ENCODE data around the gene ASB4.
"Not testable (repeated sequence)": the region's sequence is repeated elsewhere in the genome, so short reads cannot be mapped to it uniquely, and the experiment has no call there.

Gene ASB4

GRCh38 chr7:95491634-95492314 is 6.0 kb downstream of the ASB4 start:
- no peak for DNase-seq
- Mint-ChIP-seq H3K9me3 (no peaks in the 10 kb centered on the region), H3K36me3 (no peaks in the 10 kb centered on the region), H3K27ac (no peak overlapping the region), H3K4me3 (no peak overlapping the region), H3K27me3 (peaks cover 17% of the 10 kb centered on the region), H3K4me1 (no peaks in the 10 kb centered on the region)
- CTCF ChIA-PET, result interaction anchor here (0.8 to 5.7 kb wide), 3 partner anchors 10 to 15 kb away, joined by 3 to 32 read pairs (median 9); no protein-coding TSS in a partner anchor

- H3K4me3 Mint-ChIP-seq, result no peak overlapping the region
These were observed 7.5 kb downstream of the ASB4 start for GRCh38 chr7:95493247-95493646.

GRCh38 chr7:95493844-95494243 is 8.1 kb downstream of the ASB4 start:
- Mint-ChIP-seq H3K36me3 (no peaks in the 10 kb centered on the region), H3K27ac (no peak overlapping the region), H3K4me1 (peaks cover under 1% of the 10 kb centered on the region), H3K4me3 (no peak overlapping the region), H3K27me3 (peaks cover 17% of the 10 kb centered on the region), H3K9me3 (no peaks in the 10 kb centered on the region)
- DNase-seq, result no peak
- CTCF ChIA-PET, result interaction anchor here (1.2 kb wide), 1 partner anchor 192 kb away, joined by 3 read pairs; no protein-coding TSS in a partner anchor

More at GRCh38 chr7:95493247-95493646, 7.5 kb downstream of the ASB4 start:
- Mint-ChIP-seq H3K27ac (no peak overlapping the region), H3K4me1 (no peaks in the 10 kb centered on the region), H3K36me3 (no peaks in the 10 kb centered on the region), H3K27me3 (peaks cover 17% of the 10 kb centered on the region), H3K9me3 (no peaks in the 10 kb centered on the region)
- DNase-seq, result no peak
- CTCF ChIA-PET, result interaction anchor here (1.2 kb wide), 1 partner anchor 193 kb away, joined by 3 read pairs; no protein-coding TSS in a partner anchor

- Mint-ChIP-seq H3K27me3 (peaks cover 4% of the 10 kb centered on the region), H3K4me1 (peaks cover 30% of the 10 kb centered on the region), H3K27ac (peak overlapping the region; percentile 57), H3K36me3 (no peaks in the 10 kb centered on the region), H3K4me3 (no peak overlapping the region), H3K9me3 (peaks cover 2% of the 10 kb centered on the region)
- DNase-seq, result no peak
- CTCF ChIA-PET, result interaction anchor here (1.0 to 2.4 kb wide), 3 partner anchors 8 to 22 kb away, joined by 5 to 11 read pairs (median 6); no protein-coding TSS in a partner anchor
These were observed 15.6 kb downstream of the ASB4 start for GRCh38 chr7:95501261-95501832.

GRCh38 chr7:95502403-95502802 is 16.7 kb downstream of the ASB4 start:
- no peak for DNase-seq
- Mint-ChIP-seq H3K36me3 (no peaks in the 10 kb centered on the region), H3K9me3 (peaks cover 2% of the 10 kb centered on the region), H3K27ac (no peak overlapping the region), H3K4me1 (peaks cover 30% of the 10 kb centered on the region), H3K4me3 (no peak overlapping the region), H3K27me3 (peaks cover 4% of the 10 kb centered on the region)
- CTCF ChIA-PET, result interaction anchor here (1.1 kb wide), 1 partner anchor 9 kb away, joined by 8 read pairs; no protein-coding TSS in a partner anchor

GRCh38 chr7:95503271-95504131 is 17.8 kb downstream of the ASB4 start:
- no peaks in the 10 kb centered on the region for H3K36me3 Mint-ChIP-seq
- no peak for DNase-seq
- no peak overlapping the region for H3K4me3 Mint-ChIP-seq
- peaks cover 4% of the 10 kb centered on the region for H3K27me3 Mint-ChIP-seq
- CTCF ChIA-PET, result interaction anchor here (1.1 kb wide), 1 partner anchor 8 kb away, joined by 8 read pairs; no protein-coding TSS in a partner anchor
- H3K9me3 Mint-ChIP-seq, result peaks cover 2% of the 10 kb centered on the region
- peaks cover 30% of the 10 kb centered on the region for H3K4me1 Mint-ChIP-seq
- no peak overlapping the region for H3K27ac Mint-ChIP-seq

- H3K36me3 Mint-ChIP-seq, CTCF ChIA-PET, H3K27me3 Mint-ChIP-seq, H3K4me3 Mint-ChIP-seq, H3K9me3 Mint-ChIP-seq, DNase-seq, H3K27ac Mint-ChIP-seq: not testable (repeated sequence)
- peaks cover 27% of the 10 kb centered on the region for H3K4me1 Mint-ChIP-seq
These were observed 18.4 kb downstream of the ASB4 start for GRCh38 chr7:95504132-95504588.

GRCh38 chr7:95508780-95509179 is 23.0 kb downstream of the ASB4 start:
- no peaks in the 10 kb centered on the region for H3K9me3 Mint-ChIP-seq

GRCh38 chr7:95509199-95509598 is 23.5 kb downstream of the ASB4 start:
- H3K27me3 Mint-ChIP-seq, result peaks cover 9% of the 10 kb centered on the region
- H3K4me1 Mint-ChIP-seq, result peaks cover 3% of the 10 kb centered on the region
- no peaks in the 10 kb centered on the region for H3K36me3 Mint-ChIP-seq
- no peaks in the 10 kb centered on the region for H3K9me3 Mint-ChIP-seq
- peak; percentile 44 for DNase-seq
- H3K27ac Mint-ChIP-seq, result no peak overlapping the region
- CTCF ChIA-PET, result interaction anchor here (0.8 to 2.8 kb wide), 6 partner anchors 8 to 362 kb away, joined by 4 to 14 read pairs (median 6); no protein-coding TSS in a partner anchor
- H3K4me3 Mint-ChIP-seq, result no peak overlapping the region

More at GRCh38 chr7:95508780-95509179, 23.0 kb downstream of the ASB4 start:
- CTCF ChIA-PET, result interaction anchor here (1.2 to 2.8 kb wide), 5 partner anchors 8 to 363 kb away, joined by 5 to 14 read pairs (median 6); no protein-coding TSS in a partner anchor
- Mint-ChIP-seq H3K4me1 (peaks cover 3% of the 10 kb centered on the region), H3K36me3 (no peaks in the 10 kb centered on the region), H3K27ac (no peak overlapping the region), H3K27me3 (peaks cover 5% of the 10 kb centered on the region), H3K4me3 (no peak overlapping the region)
- no peak for DNase-seq

- Mint-ChIP-seq H3K4me3 (no peak overlapping the region), H3K9me3 (no peaks in the 10 kb centered on the region), H3K4me1 (peaks cover 3% of the 10 kb centered on the region), H3K36me3 (no peaks in the 10 kb centered on the region), H3K27ac (no peak overlapping the region), H3K27me3 (peaks cover 20% of the 10 kb centered on the region)
- DNase-seq, result peak; percentile 67
- CTCF ChIA-PET, result interaction anchor here (0.6 to 4.0 kb wide), 20 partner anchors 9 to 359 kb away, joined by 3 to 86 read pairs (median 5); no protein-coding TSS in a partner anchor
These were observed 26.0 kb downstream of the ASB4 start for GRCh38 chr7:95511716-95512260.

GRCh38 chr7:95517458-95517857 is 31.7 kb downstream of the ASB4 start:
- no peak overlapping the region for H3K27ac Mint-ChIP-seq
- CTCF ChIA-PET, result no interaction called here
- H3K4me1 Mint-ChIP-seq, result no peaks in the 10 kb centered on the region
- no peak for DNase-seq
- H3K9me3 Mint-ChIP-seq, result no peaks in the 10 kb centered on the region
- H3K4me3 Mint-ChIP-seq, result no peak overlapping the region
- H3K27me3 Mint-ChIP-seq, result peaks cover 24% of the 10 kb centered on the region
- no peaks in the 10 kb centered on the region for H3K36me3 Mint-ChIP-seq

GRCh38 chr7:95517870-95518269 is 32.1 kb downstream of the ASB4 start:
- CTCF ChIA-PET, result no interaction called here
- Mint-ChIP-seq H3K27ac (no peak overlapping the region), H3K36me3 (no peaks in the 10 kb centered on the region), H3K9me3 (no peaks in the 10 kb centered on the region), H3K27me3 (peaks cover 24% of the 10 kb centered on the region), H3K4me3 (no peak overlapping the region), H3K4me1 (no peaks in the 10 kb centered on the region)
- DNase-seq, result no peak

GRCh38 chr7:95520136-95520535 is 34.4 kb downstream of the ASB4 start:
- Mint-ChIP-seq H3K36me3 (no peaks in the 10 kb centered on the region), H3K4me1 (no peaks in the 10 kb centered on the region), H3K9me3 (no peaks in the 10 kb centered on the region), H3K27me3 (peaks cover 13% of the 10 kb centered on the region), H3K4me3 (no peak overlapping the region), H3K27ac (no peak overlapping the region)
- DNase-seq, result no peak
- CTCF ChIA-PET, result interaction anchor here (0.8 to 1.2 kb wide), 2 partner anchors 9 to 170 kb away, joined by 3 to 5 read pairs; no protein-coding TSS in a partner anchor
